ENCODE measurements around the gene TMEM60. TPM values are rescaled to one million over a fixed set of nuclear protein-coding genes. Genes with fewer than 3 reads are reported as not detected.
A peak's percentile ranks its signal among the peaks of the same experiment; 100 is the strongest.

Gene TMEM60
- total and polyA plus RNA-seq, 2 of the 13 experiments (the other 11 are each of a cell fraction or from before 2014, with no cell fraction given) = 25.6 to 27.7 TPM

DNA sequence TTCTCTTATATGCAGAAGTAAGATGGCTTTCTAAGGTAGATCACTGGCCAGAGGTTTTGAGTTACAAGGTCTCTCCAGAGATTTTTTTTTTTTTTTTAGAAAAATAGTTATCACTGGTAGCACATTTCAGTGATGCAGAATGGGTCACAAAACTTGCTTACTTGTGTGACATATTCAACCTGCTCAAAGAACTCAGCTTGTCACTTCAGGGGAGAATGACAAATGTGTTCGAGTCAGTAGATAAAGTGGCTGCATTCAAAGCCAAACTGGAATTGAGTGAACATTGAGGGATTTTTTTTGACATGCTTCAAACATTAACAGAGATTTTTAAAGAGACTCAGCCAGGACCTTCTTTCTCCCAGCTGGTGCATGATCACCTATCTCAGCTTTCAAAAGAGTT is 33.7 kb upstream of the TMEM60 start (continued):
- TF ChIP-seq U2AF2 (IDR thresholded peaks at IDR 0.05; ENCODE audit: low read depth, low read length) (no peak), ZNF775 (CRISPR knock-in tag; IDR thresholded peaks at IDR 0.05; ENCODE audit: borderline replicate concordance) (no peak), ETV6 (CRISPR knock-in tag; conservative IDR thresholded peaks at IDR 0.05) (no peak)

DNA sequence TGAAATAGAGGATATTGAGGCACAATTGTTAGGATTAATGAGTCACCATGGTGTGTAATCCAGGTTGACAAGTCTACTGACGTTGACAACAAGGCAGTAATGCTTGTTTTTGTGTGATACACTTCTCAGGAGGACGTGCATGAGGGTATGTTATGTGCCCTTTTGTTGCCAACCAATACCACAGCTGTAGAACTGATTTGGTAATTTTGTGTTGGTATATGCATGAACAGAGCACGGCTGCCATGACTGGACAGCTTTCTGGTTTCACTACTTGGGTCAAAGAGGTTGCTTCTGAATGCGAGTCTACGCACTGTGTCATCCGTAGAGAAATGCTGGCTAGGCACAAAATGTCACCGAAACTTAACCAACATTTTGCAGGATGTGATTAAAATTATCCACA is 33.2 kb upstream of the TMEM60 start:
- Histone ChIP-seq H3K4me1 (ENCODE audit: insufficient read depth, low read length) (peaks cover 11% of the 10 kb centered on the region), H3K36me3 (replicated peaks in 1 of 2; ENCODE audit: control insufficient read depth in 1 of 2, insufficient read depth in 2 of 2, low read length in 2 of 2) (no peaks in the 10 kb centered on the region), H3K9me3 (ENCODE audit: low read length) (no peaks in the 10 kb centered on the region), H2AFZ (ENCODE audit: low read length) (no peak overlapping the region), H3K4me2 (ENCODE audit: low read depth, low read length) (no peak overlapping the region), H4K20me1 (ENCODE audit: insufficient read depth, low read length) (no peaks in the 10 kb centered on the region), H3K27ac (ENCODE audit: extremely low read length, insufficient read depth, low read length) (no peak overlapping the region), H3K4me3 (replicated peaks in 1 of 3; ENCODE audit: insufficient read depth in 1 of 3, low read depth in 2 of 3, low read length in 3 of 3) (no peak overlapping the region), H3K27me3 (ENCODE audit: control insufficient read depth in 1 of 2, insufficient read depth in 2 of 2, low read length in 2 of 2) (no peaks in the 10 kb centered on the region), H3K79me2 (ENCODE audit: insufficient read depth, low read length) (no peaks in the 10 kb centered on the region), H3K9ac (ENCODE audit: insufficient read depth, low read depth, low read length) (no peak overlapping the region)
- DNase-seq (ENCODE audit: low spot score) (no peak), ATAC-seq (no peak), FAIRE-seq (no peak)
- ChIA-PET POLR2A (no interaction called here), CTCF (ENCODE audit: low intra/inter-chr PET ratio, low total read pairs) (no interaction called here)
- TF ChIP-seq MLLT10 (CRISPR knock-in tag; IDR thresholded peaks at IDR 0.05) = no peak
- TF ChIP-seq TMF1 (CRISPR knock-in tag; IDR thresholded peaks at IDR 0.05; ENCODE audit: low read depth) = no peak
- peak in 1 of 2 experiments; percentile 39; a peak in 1 of 4 replicates for TF ChIP-seq MAFK (conservative IDR thresholded peaks at IDR 0.05 in 1 of 2, IDR thresholded peaks at IDR 0.05 in 1 of 2; ENCODE audit: low read length in 2 of 2)
- no peak for TF ChIP-seq JUN (CRISPR knock-in tag; IDR thresholded peaks at IDR 0.05)
- TF ChIP-seq THAP11 (CRISPR knock-in tag; IDR thresholded peaks at IDR 0.05) = no peak
- in situ Hi-C loops (cut with HindIII; ENCODE audit: extremely low pct_ligation_motif_present, low pct_unique_long_range_greater_than_20kb) = no loop called here
- no TSS peak for BruUV-seq (replicated peaks)
- intact Hi-C loops (cut with micrococcal nuclease; ENCODE audit: unreplicated experiment) = no loop called here
- WGBS (ENCODE audit: low lambda C conversion rate) = 96% methylated on average over 7 of the region's 7 CpGs

All from HepG2 (cell line).